NT2/D1 (cell line): ENCODE results near the gene GSS.

ENCODE experiments used
- YY1 ChIP-seq: IDR thresholded peaks from 2 replicates; pipeline ENCODE4 v1.6.1; 2011; ENCODE audit not compliant: insufficient read length, insufficient read depth
- ZNF274 ChIP-seq: IDR thresholded peaks from 2 replicates; pipeline ENCODE4 v1.6.1; 2011; ENCODE audit warnings: mild to moderate bottlenecking, low read depth, low read length

- no peak for TF ChIP-seq YY1
- no peak for TF ChIP-seq ZNF274
These were observed 4.4 kb downstream of the GSS start for GRCh38 chr20:34951252-34951651.
